Cardiac fibroblast (primary cell): ENCODE data around the gene EWSR1.
A peak's percentile ranks its signal among the peaks of the same experiment; 100 is the strongest.
"Not testable (repeated sequence)": the region's sequence is repeated elsewhere in the genome, so short reads cannot be mapped to it uniquely, and the experiment has no call there.

Source experiments
- DNase-seq, 2 donors: peaks; one replicate each; pipeline versions ENCODE4 v3.0.0 to v3.0.0-alpha.2; 2010; ENCODE audit warnings: low read depth in 2 of 2
- H3K4me3 ChIP-seq, 2 donors: replicated peaks in 1 of 2; 1 replicate in 1 of 2; 2 replicates in 1 of 2; pipeline ENCODE4 v1.5.1; 2011; ENCODE audit warnings: low read depth in 2 of 2, low read length in 2 of 2, mild to moderate bottlenecking in 2 of 2, moderate library complexity in 1 of 2
- CTCF ChIP-seq: IDR thresholded peaks from one replicate; pipeline ENCODE4 v1.5.1; 2011; ENCODE audit warnings: low read depth, mild to moderate bottlenecking, low read length, inconsistent platforms

The EWSR1 gene

GRCh38 chr22:29243874-29244446 is 24.1 kb upstream of the EWSR1 start:
- no peak for TF ChIP-seq CTCF
- DNase-seq, result no peak
- no peak overlapping the region for H3K4me3 ChIP-seq

- DNase-seq, result no peak
- no peak for TF ChIP-seq CTCF
- H3K4me3 ChIP-seq, result no peak overlapping the region
Observed at GRCh38 chr22:29244785-29245625, 23.1 kb upstream of the EWSR1 start.

- peak; percentile 75 to 79 for DNase-seq
- TF ChIP-seq CTCF, result peak; percentile 100
Observed at GRCh38 chr22:29245626-29246385, 22.3 kb upstream of the EWSR1 start.

GRCh38 chr22:29247891-29248290 is 20.2 kb upstream of the EWSR1 start:
- not testable (repeated sequence) for DNase-seq

More at GRCh38 chr22:29245626-29246385, 22.3 kb upstream of the EWSR1 start:
- no peak overlapping the region for H3K4me3 ChIP-seq

GRCh38 chr22:29251265-29251664 is 16.8 kb upstream of the EWSR1 start:
- H3K4me3 ChIP-seq, result no peak overlapping the region
- DNase-seq, result no peak
- TF ChIP-seq CTCF, result no peak

More at GRCh38 chr22:29247891-29248290, 20.2 kb upstream of the EWSR1 start:
- H3K4me3 ChIP-seq, result not testable (repeated sequence)

- DNase-seq, result no peak
Observed at GRCh38 chr22:29251981-29252911, 15.8 kb upstream of the EWSR1 start.

More at GRCh38 chr22:29251981-29252911, 15.8 kb upstream of the EWSR1 start:
- H3K4me3 ChIP-seq, result no peak overlapping the region
- TF ChIP-seq CTCF, result no peak
